GM21723 (cell line): Measurements from ENCODE around the gene BCAS3.

Source experiments
- ATAC-seq: cut with Tn5 transposase; IDR thresholded peaks from one replicate; pipeline ENCODE4 v1.9.1; 2021; ENCODE audit warnings: mild to moderate bottlenecking, moderate library complexity; ENCODE audit not compliant: unreplicated experiment

BCAS3 gene

DNA sequence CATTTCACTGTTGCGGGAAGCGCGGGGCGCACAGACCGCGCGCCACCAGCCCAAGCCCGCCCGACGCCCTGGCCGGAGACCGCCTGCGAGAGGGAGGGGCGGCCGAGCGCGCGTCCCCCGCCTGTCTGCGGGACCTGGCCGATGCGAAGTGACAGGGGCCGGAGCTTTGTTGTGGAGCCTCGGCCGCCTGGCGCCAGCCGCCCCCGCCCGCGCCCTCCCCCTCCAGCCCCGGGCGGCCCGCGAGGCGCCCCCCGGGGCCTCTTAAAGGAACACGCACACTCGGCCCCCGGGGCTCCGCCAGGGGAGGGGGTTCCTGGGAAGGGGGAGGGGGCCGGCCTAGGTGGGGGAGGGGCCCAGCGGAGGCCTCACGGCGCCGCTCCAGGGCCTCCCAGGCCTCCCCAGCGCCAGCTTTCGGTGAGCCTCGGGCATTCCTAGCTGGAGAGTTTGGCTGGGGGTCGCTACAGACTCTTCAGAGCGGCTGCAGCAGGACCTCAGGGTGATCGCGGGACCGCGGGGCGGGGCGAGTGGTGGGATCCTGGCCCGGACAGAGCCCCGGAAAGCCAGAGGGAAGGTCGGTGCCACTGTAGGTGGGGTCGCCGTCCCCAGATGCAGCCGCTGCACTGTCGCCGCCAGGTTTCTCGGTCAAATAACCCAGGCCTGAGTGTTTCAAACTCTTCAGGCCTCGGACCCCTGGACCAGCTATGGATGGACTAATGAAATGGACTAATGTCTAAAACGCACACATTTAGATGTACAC is 719.6 kb downstream of the BCAS3 start:
- ATAC-seq = no peak

DNA sequence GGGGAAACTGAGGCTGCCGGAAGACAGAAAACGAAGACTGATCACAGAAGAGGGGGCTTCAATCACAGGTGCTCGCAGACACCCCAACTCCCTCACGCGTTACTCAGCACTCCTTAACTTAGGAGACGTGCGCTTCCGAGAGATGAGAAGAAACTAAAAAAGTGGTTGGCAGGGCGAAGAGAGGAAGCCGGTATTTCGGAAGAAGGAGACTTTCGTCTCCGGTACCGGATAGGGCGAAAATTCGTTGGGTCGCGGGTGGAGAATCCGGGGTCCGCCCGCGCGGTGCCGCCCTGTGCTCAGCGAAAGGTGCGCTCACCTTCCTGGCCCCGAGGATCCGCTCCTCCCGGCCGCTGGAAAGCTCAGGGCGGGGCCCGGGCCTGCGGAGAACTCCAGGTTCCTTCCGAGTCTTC is 721.1 kb downstream of the BCAS3 start:
- no peak for ATAC-seq

DNA sequence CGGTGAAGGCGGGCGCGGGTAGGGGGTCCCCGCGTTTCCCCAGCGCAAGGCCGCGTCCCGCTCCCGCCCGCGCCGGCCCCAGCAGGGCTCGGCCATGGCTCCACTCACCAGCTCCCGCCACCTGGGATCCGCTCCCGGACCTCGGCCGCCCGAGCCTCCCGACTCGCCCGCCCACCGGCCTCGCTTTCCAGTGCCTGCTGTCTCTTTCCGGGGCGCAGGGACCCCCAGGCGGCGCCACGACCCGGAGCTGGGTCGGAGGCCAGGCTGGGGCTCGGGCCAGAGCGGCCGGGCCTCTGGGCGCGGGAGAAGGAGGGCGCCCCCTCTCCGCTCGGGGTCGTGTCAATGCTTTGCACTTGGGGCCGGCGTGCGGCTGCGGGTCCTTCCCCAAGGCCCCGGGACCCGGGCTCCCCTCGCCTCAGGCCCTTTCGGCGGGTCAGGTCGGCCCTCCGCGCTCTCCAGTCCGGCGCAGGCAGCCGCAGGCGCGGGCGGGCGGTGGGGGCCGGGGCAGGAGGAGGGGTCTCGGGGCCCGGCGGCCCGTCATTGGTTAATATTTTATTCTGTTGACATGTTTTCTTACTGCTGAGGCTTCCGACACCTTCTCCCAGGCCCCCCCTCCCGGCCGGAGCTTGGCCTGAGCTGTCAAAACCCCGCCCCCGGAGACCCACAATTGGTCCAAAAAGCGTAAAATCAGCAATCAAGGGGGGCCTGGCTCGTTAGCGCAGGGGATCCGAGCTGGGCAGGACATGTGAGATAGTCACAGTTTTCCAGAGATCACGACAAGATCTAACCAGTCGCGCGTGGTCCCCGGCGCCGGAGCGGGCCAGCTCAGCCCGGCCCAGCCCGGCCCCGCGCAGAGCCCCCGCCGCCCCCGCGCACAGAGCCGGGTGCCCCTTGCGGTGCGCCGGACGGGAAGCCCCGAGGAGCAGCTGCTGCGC is 721.7 kb downstream of the BCAS3 start, which contains the start of gene TBX2:
TBX2 (plus strand) TSS at position 713 of the 935 bp plus-strand sequence. CDS start 334 bp downstream, outside the sequence.
- no peak for ATAC-seq

DNA sequence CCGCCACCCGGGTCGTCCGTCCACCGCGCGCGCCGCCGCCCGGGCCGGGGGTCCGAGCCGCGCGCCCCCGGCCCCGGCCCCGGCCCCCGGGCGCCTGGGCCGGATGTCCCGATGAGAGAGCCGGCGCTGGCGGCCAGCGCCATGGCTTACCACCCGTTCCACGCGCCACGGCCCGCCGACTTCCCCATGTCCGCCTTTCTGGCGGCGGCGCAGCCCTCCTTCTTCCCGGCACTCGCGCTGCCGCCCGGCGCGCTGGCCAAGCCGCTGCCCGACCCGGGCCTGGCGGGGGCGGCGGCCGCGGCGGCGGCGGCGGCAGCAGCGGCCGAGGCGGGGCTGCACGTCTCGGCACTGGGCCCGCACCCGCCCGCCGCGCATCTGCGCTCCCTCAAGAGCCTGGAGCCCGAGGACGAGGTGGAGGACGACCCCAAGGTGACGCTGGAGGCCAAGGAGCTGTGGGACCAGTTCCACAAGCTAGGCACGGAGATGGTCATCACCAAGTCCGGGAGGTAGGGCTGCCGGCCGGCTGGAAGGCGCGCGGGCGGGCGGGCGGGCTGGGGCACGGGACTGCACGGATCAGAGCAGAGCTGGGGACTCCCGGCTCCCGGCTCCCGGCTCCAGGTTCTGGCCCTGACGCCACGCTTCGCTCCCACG is 722.5 kb downstream of the BCAS3 start:
- no peak for ATAC-seq

DNA sequence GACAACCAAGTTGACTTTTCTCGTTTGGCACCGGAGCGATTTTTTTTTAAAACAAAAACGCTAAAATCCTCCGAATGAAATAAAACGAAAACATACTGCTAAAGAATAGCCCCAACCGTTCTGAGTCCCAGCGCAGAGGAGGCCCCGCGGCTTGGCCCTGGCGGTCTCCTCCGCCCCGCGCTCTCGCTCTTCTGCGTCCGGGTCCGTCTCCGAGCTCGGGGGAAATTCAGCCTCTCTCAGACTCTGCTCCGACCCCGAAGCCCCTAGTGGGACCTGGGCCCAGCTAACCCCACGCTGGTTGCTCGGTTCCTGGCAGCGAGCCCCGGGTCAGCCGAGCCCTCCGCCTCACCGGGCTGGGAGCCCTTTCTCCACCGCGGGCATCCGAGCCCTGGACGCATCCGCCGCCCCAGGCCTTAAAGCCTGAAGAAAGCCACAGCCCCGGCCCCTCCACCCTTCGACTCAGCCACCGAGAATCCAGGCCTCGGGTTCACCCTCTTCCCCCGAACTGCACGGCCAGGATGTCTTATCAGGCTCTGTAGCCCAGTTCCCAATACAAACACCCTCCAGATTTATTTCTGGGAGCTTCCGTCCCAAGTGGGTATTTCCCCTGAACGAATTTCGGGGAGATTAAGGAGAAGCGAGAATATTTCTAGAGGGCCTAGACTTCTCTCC is 723.2 kb downstream of the BCAS3 start:
- ATAC-seq = no peak

DNA sequence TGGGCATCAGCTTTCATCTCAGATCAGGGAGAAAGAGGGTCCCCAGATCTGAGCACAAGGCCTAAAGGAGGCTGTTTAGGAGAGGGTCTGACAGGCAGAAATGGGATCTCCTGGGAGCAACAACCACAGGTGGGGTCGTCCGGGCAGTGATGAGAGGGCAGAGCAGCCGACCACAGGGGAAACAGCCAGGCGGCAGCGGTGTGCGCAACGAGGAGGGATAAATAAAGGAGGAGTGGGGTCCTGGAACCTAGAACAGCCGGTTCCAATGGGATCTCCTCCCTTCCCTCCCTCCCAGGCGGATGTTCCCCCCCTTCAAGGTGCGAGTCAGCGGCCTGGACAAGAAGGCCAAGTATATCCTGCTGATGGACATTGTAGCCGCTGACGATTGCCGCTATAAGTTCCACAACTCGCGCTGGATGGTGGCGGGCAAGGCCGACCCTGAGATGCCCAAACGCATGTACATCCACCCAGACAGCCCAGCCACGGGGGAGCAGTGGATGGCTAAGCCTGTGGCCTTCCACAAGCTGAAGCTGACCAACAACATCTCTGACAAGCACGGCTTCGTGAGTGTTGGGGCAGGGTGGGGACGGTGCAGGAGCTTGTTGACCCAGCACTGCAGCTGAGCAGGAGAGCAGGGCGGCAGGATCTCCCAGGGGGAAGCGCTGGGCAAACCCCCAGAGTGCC is 723.9 kb downstream of the BCAS3 start:
- ATAC-seq = no peak

DNA sequence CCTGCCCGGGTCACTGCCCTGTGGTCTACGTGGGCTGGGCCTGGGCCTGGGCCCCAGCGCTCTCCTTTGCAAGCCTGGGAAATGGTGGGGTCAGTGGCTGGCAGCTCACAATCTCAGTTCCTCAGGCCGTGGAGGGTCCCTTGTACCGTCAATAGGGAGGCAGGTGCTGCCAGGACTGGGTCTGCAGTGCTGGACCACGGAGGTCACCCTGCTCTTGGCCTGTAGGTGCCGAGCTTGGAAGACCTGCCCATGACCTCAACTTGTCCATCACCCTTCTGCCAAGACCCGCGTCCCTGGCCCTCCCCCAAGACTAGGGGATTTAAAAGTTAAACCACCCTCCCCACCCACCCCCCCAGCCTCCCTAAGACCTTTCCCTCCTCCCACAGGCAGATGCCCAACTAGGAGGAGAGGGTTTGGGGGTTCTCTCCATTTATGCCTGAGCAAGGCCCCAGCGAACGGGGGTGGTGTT is 724.5 kb downstream of the BCAS3 start:
- ATAC-seq = no peak

DNA sequence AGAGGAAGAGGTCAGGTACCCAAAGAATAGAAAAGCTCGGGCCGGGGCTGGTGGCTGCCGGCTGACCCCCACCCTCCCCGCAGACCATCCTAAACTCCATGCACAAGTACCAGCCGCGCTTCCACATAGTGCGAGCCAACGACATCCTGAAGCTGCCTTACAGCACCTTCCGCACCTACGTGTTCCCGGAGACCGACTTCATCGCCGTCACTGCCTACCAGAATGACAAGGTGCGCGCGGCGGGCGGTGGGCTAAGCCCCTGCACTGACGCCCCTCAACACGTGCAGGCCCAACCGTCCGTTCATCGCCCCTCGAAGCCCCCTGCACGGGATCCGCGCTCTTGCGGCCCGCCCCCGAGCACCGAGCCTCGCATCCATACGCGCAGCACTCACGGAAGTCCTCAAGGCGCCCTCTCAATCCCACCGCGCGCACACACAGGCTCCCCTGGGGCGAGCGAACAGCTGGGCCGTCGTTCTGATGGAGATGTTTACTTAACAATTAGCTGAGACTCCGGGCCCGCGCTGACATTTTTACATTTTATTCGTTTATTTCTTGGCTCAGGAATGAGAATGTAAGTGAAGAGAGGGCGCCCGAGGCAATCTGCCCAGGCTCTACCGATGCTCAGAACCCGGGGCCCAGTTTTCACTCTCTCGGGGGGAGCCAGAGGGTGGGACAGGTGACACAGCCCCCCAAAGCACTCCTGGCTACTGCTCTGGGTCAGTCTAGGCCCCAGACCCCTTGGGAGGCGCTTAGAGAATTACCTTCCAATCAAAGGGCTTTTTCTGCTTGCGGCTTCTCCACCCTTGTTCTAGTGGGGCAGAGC is 725.5 kb downstream of the BCAS3 start:
- no peak for ATAC-seq

DNA sequence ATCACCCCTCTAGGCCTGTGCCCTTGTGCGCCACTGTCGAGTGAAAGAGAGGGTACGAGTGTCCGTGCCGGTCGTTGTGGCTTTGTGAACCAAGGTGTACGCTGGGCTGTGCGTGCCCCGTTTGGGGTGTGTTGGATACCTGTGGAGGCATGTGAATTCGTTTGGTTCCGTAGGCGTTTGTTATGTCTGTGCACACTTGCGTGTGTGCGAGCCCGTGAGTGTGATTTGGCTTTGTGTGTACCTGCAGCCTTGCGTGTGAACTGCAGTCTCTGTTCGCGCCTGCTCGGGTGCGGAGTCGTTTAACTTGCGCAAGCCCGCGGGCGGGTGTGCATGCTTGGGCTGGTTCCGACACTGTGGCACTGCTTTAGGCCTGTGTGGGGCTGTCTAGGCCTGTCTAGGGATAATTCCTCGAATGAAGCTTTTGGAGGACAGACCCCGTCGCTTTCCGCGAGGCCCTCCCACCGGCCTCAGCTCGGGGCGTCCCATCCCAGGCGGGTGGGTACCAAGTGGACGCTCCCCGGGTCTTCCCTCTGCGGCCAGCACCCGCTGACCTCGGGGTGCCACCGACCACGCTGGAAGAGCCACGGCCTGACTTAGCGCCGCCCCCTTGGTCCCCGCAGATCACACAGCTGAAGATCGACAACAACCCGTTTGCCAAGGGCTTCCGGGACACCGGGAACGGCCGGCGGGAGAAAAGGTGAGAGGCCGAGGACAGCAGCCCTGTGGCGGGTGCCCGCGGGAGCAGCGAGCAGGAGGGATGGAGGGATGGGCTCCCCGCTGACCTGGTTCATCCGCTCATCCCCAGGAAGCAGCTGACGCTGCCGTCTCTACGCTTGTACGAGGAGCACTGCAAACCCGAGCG is 726.4 kb downstream of the BCAS3 start:
- no peak for ATAC-seq

DNA sequence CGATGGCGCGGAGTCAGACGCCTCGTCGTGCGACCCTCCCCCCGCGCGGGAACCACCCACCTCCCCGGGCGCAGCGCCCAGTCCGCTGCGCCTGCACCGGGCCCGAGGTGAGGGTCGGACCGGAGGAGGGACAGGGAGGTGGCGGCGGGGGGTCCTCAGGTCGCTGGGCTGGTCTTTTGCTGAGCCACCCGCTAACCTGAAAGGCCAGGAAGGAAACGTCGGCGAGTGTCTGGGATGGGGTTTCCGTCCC is 726.9 kb downstream of the BCAS3 start:
- ATAC-seq = no peak

DNA sequence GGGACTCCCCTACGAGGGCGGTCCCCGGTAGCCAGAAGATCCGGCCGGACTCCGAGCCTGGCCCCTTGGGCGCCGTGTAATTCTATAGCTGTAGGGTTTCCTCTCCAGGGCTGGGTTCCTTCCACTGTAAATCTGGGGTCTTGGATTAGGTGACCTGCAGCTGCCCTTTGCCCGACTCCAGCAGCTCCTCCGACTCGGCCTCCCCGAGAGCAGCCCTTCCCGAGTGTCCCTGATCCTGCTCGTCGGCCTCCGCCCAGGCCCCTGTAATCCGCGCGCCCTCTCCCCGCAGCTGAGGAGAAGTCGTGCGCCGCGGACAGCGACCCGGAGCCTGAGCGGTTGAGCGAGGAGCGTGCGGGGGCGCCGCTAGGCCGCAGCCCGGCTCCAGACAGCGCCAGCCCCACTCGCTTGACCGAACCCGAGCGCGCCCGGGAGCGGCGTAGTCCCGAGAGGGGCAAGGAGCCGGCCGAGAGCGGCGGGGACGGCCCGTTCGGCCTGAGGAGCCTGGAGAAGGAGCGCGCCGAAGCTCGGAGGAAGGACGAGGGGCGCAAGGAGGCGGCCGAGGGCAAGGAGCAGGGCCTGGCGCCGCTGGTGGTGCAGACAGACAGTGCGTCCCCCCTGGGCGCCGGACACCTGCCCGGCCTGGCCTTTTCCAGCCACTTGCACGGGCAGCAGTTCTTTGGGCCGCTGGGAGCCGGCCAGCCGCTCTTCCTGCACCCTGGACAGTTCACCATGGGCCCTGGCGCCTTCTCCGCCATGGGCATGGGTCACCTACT is 727.4 kb downstream of the BCAS3 start:
- ATAC-seq = no peak

DNA sequence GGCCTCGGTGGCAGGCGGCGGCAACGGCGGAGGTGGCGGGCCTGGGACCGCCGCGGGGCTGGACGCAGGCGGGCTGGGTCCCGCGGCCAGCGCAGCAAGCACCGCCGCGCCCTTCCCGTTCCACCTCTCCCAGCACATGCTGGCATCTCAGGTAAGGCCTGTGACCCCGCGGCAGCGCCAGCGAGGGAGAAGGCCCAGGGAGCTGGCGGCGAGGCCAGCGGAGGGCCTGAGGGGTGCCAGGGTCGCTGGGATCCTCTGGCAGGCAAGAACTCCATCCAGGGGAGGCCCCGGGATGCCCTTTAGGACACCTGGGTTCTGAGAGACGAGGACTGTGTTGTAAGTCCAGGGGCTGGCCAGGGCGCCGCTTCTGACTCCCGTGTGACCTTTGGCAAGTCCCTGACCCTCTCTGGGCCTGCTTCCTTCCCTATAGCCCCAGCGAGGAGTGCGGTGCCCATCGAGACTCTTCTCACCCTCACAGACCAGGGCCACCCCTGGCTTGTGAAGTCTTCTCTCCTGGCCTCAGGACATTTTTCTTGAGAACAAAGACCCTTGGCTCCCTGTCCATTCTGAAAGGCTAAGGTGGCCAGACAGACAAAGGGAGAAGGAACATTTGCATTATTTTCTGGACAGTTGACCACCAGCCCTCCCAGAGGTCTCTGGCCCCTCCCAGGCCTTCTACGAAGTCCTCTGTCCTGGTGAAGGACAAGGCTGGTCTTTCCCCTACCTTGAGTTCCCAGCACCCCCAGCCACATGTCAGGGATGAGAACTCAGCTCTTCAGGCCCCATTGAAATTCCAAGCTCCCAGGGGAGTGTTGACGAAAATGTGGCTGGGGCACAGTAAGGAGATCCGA is 728.3 kb downstream of the BCAS3 start:
- ATAC-seq = no peak

DNA sequence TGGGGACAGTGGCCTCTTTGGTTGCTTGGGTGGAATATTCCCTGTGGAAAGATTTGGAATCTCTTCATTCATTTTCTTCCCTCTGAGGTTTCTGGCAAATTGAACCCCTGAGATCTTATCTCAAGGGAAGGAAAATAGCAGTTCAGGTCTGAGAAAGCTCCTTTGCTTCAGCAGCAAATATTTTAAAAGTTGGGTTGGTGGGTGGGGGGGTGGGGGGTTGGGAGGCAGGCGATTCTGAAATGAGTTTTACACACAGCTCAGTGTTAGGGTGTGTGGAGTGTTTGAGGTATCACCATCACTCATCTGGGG is 728.8 kb downstream of the BCAS3 start:
- no peak for ATAC-seq

DNA sequence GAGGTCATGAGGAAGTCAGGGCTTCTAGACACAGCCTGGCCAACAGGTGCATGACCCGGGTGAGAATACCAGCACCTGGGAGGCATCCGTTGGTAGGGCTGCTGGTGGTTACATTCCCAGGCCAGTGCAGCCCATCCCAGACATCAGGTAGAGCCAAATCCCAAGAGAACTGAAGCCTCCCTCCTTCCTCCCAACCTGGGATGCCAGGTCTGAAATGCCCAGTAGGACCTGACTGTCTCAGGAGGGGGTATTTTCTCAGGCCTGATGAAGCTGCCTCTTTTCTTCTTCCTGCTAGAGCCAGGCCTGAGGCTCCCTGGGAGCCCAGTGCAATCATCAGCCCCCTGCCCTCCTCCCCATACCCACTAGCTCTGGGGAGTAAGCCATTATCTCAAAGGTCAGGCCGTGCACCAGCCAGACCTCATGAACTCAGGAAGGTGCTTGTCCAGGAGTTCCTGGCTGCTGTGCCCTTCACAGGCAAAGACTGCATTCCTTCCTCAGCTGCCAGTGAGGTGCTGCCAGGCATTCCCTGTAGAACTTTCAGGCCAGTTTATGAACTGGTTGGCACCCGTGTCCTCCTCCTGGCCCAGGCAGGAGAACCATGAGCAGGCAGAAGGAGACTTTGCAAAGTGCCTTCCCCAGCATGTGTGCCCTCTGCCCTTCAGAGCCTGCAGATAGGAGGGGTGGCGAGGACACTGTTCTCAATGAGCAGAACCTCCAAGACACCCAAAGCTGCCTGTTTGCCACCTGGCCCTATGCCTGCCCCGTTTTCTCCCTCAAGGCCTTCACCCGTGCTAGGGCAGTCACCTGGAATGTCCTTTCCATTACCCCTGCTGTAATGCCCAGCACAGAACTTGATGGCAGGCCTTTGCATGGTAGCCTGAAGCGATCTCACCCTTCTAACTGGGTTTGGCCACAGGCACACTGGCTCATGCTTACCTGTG is 729.6 kb downstream of the BCAS3 start:
- ATAC-seq = no peak

DNA sequence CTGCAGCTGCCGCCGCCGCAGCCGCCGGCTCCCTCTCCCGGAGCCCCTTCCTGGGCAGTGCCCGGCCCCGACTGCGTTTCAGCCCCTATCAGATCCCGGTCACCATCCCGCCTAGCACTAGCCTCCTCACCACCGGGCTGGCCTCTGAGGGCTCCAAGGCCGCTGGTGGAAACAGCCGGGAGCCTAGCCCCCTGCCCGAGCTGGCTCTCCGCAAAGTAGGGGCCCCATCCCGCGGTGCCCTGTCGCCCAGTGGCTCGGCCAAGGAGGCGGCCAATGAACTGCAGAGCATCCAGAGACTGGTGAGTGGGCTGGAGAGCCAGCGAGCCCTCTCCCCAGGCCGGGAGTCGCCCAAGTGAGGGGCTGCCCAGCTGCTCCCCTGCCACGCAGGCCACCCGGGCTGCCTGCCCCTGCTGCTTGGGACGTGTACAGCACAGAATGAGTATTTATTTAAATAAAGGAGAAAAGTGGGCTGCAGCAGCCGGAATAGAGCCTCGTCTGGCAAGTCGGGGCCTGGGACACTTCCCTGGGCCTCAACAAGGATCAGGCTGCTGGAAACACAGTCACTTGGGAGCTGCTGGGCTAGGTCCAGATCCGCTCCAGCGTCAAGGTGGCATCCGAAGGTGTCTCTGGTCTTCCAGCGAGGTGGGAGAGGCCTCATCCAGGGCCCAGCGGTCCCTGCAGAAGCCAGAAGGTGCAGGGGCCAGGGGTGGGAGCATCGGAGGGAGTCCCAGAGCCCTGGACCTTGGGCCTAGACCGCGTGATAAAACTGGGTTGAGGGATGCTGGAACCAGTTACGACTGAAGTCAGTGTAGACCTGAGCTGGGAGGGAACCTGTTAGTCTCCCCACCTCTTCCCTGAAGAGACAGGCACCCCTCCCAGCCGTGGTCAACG is 730.7 kb downstream of the BCAS3 start:
- ATAC-seq = no peak
